Right atrium auricular region (tissue), 2 donors: ENCODE measurements around the gene MAGI2. TPM values are rescaled to one million over a fixed set of nuclear protein-coding genes. Genes with fewer than 3 reads are reported as not detected.

ENCODE experiments used
- DNase-seq: peaks from one replicate; pipeline ENCODE4 v3.0.0-alpha.2; 2019; ENCODE audit warnings: low spot score
- H3K27ac ChIP-seq, 2 donors: fragments of 200-600 bp; sonication (generic); 1 replicate in 1 of 2; 2 replicates in 1 of 2; pipeline ENCODE4 v1.5.1; 2016 to 2019
- H3K27me3 ChIP-seq, 2 donors: fragments of 200-600 bp; sonication (generic); one replicate each; pipeline versions ENCODE4 v1.5.1 to v1.6.0; 2017 to 2019
- H3K36me3 ChIP-seq: fragments of 200-600 bp; sonication (generic); one replicate; pipeline ENCODE4 v1.5.1; 2016
- H3K4me1 ChIP-seq, 2 donors: fragments of 200-600 bp; sonication (generic); one replicate each; pipeline versions ENCODE4 v1.5.1 to v1.6.0; 2017 to 2019
- H3K4me3 ChIP-seq, 2 donors: fragments of 200-600 bp; sonication (generic); 1 replicate in 1 of 2; 2 replicates in 1 of 2; pipeline ENCODE4 v1.5.1; 2017 to 2019; ENCODE audit warnings: mild to moderate bottlenecking in 1 of 2, moderate library complexity in 1 of 2
- H3K9me3 ChIP-seq, 2 donors: fragments of 200-600 bp; sonication (generic); one replicate each; pipeline ENCODE4 v1.5.1; 2019
- CTCF ChIP-seq, 2 donors: fragments of 200-600 bp; sonication (generic); IDR thresholded peaks; one replicate each; pipeline ENCODE4 v1.5.1; 2019; ENCODE audit warnings: antibody characterized with exemption in 2 of 2
- total RNA-seq, 2 donors: library from RNA; depleted of rRNA; stranded (reverse); fragments of >200 nt; gene quantifications; one replicate each; pipeline ENCODE4 v1.1.0, GENCODE V29; 2016

The MAGI2 gene
- total RNA-seq, 2 donors from 2014 or later, result 5.9 to 6.0 TPM

GRCh38 chr7:77982926-77983550, 1470.4 kb downstream of the MAGI2 start:
- no peak for TF ChIP-seq CTCF (IDR thresholded peaks at IDR 0.05)
- Histone ChIP-seq H3K27me3 (no peaks in the 10 kb centered on the region), H3K36me3 (no peaks in the 10 kb centered on the region), H3K4me3 (no peak overlapping the region), H3K27ac (no peak overlapping the region), H3K4me1 (no peaks in the 10 kb centered on the region), H3K9me3 (no peaks in the 10 kb centered on the region)
- no peak for DNase-seq

- Histone ChIP-seq H3K27me3 (no peaks in the 10 kb centered on the region), H3K27ac (no peak overlapping the region), H3K36me3 (no peaks in the 10 kb centered on the region)
These were observed 1473.3 kb downstream of the MAGI2 start for GRCh38 chr7:77980087-77980713.

GRCh38 chr7:77979219-77979618, 1474.2 kb downstream of the MAGI2 start:
- TF ChIP-seq CTCF (IDR thresholded peaks at IDR 0.05), result no peak
- no peaks in the 10 kb centered on the region for H3K9me3 ChIP-seq

More at GRCh38 chr7:77980087-77980713, 1473.3 kb downstream of the MAGI2 start:
- TF ChIP-seq CTCF (IDR thresholded peaks at IDR 0.05), result no peak
- Histone ChIP-seq H3K9me3 (no peaks in the 10 kb centered on the region), H3K4me3 (no peak overlapping the region), H3K4me1 (no peaks in the 10 kb centered on the region)
- no peak for DNase-seq

GRCh38 chr7:77975672-77976480, 1477.6 kb downstream of the MAGI2 start:
- Histone ChIP-seq H3K27ac (no peak overlapping the region), H3K4me1 (no peaks in the 10 kb centered on the region), H3K4me3 (no peak overlapping the region), H3K27me3 (no peaks in the 10 kb centered on the region), H3K36me3 (no peaks in the 10 kb centered on the region), H3K9me3 (no peaks in the 10 kb centered on the region)
- TF ChIP-seq CTCF (IDR thresholded peaks at IDR 0.05), result no peak
- DNase-seq, result no peak

More at GRCh38 chr7:77979219-77979618, 1474.2 kb downstream of the MAGI2 start:
- H3K27me3 ChIP-seq, result no peaks in the 10 kb centered on the region
- H3K4me3 ChIP-seq, result no peak overlapping the region
- DNase-seq, result no peak
- no peaks in the 10 kb centered on the region for H3K36me3 ChIP-seq
- no peaks in the 10 kb centered on the region for H3K4me1 ChIP-seq
- no peak overlapping the region for H3K27ac ChIP-seq

- Histone ChIP-seq H3K9me3 (no peaks in the 10 kb centered on the region), H3K27me3 (no peaks in the 10 kb centered on the region), H3K4me1 (no peaks in the 10 kb centered on the region), H3K36me3 (no peaks in the 10 kb centered on the region), H3K4me3 (no peak overlapping the region), H3K27ac (no peak overlapping the region)
- DNase-seq, result no peak
- no peak for TF ChIP-seq CTCF (IDR thresholded peaks at IDR 0.05)
These were observed 1481.7 kb downstream of the MAGI2 start for GRCh38 chr7:77971726-77972125.
